Esophagus squamous epithelium (tissue), 5 donors: ENCODE data around the gene PLCB2. TPM values are rescaled to one million over a fixed set of nuclear protein-coding genes. Genes with fewer than 3 reads are reported as not detected.
A peak's percentile ranks its signal among the peaks of the same experiment; 100 is the strongest.

ENCODE experiments used
- DNase-seq: peaks from one replicate; lab custom pipeline; 2025; lab: John Stamatoyannopoulos, UW
- H3K27ac ChIP-seq, 4 donors: fragments of 200-600 bp; sonication (generic); one replicate each; pipeline ENCODE4 v1.5.1; 2016 to 2019; ENCODE audit warnings: mild to moderate bottlenecking in 1 of 4
- H3K27me3 ChIP-seq, 4 donors: fragments of 200-600 bp; sonication (generic); 1 replicate in 3 of 4; 2 replicates in 1 of 4; pipeline versions ENCODE4 v1.5.1 to v1.6.0; 2017 to 2021; ENCODE audit warnings: antibody characterized with exemption in 1 of 4
- H3K36me3 ChIP-seq, 3 donors: fragments of 200-600 bp; sonication (generic); one replicate each; pipeline ENCODE4 v1.5.1; 2016 to 2019
- H3K4me1 ChIP-seq, 3 donors: fragments of 200-600 bp; sonication (generic); one replicate each; pipeline ENCODE4 v1.5.1; 2017 to 2019
- H3K4me3 ChIP-seq, 4 donors: fragments of 200-600 bp; sonication (generic); 1 replicate in 3 of 4; 2 replicates in 1 of 4; pipeline ENCODE4 v1.5.1; 2016 to 2019; ENCODE audit warnings: mild to moderate bottlenecking in 2 of 4, moderate library complexity in 1 of 4
- H3K9me3 ChIP-seq, 3 donors: fragments of 200-600 bp; sonication (generic); one replicate each; pipeline ENCODE4 v1.5.1; 2016 to 2019
- POLR2A ChIP-seq, 4 donors: fragments of 450-650 bp; IDR thresholded peaks; one replicate each; pipeline ENCODE4 v1.6.1; 2017; ENCODE audit warnings: antibody characterized with exemption in 4 of 4, mild to moderate bottlenecking in 4 of 4, moderate library complexity in 3 of 4
- WGBS, 2 donors: methylation state at CpG; one replicate each; pipeline ENCODE4 v1.1.5; 2018; 5-methylcytosine and 5-hydroxymethylcytosine counted together
- intact Hi-C: fragments of 100-400 bp; cut with DNase I; formaldehyde crosslinking; loops from one replicate; pipeline ENCODE4 v1.15.0; 2022
- total RNA-seq, 4 donors: library from RNA; depleted of rRNA; stranded (reverse); fragments of >200 nt; gene quantifications; one replicate each; pipeline ENCODE4 v1.1.0, GENCODE V29; 2016
- TF ChIP-seq, protein P1 (sequence below), 6 experiments: fragments of 450-650 bp in 4 of 6; fragments of 200-600 bp in 2 of 6; sonication (generic) in 2 of 6; IDR thresholded peaks; one replicate each; pipeline ENCODE4 v1.5.1; 2016 to 2019; ENCODE audit warnings: antibody characterized with exemption in 6 of 6, mild to moderate bottlenecking in 4 of 6, moderate library complexity in 4 of 6
- donor health status: DM: yes; HTN: yes; CAD: no.

PLCB2 gene
- total RNA-seq, 4 donors from 2014 or later: 6.1 to 15.9 (median 10.4) TPM

DNA sequence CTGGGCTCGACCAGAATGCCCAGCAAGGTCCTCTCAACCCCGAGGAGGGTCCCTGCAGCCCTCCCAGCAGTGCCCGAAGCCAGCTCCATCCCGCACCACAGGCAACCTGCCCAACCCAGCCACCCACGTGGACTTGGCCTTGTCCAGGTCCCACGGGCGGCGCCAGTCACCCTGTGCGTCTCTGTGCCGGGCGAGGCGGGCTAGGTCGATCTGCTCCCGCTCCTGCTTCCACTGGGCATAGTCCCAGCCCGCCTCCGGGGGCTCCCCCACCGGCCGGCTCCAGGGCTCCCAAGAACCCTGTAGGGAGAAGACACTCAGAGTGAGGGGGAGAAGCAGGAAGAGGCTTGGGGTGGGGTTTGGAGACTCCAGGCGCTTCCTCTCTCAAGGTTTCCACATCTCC, 29.9 kb upstream of the PLCB2 start:
- 14 to 67% methylated on average over 1 to 2 of the region's 19 CpGs for WGBS, 2 donors
- DNase-seq: no peak
- peaks cover 75 to 100% (median 78%) of the 10 kb centered on the region in 3 donors for H3K4me1 ChIP-seq
- H3K36me3 ChIP-seq: peaks cover 0 to 19% (median 0%) of the 10 kb centered on the region in 3 donors
- intact Hi-C loops: no loop called here
- no peaks in the 10 kb centered on the region for H3K27me3 ChIP-seq
- no peaks in the 10 kb centered on the region for H3K9me3 ChIP-seq
- peak overlapping the region in 1 of 4 donors; percentile 61 for H3K4me3 ChIP-seq
- peak overlapping the region; percentile 26 to 95 (median 94) for H3K27ac ChIP-seq
- TF ChIP-seq POLR2A (IDR thresholded peaks at IDR 0.05): no peak
- TF ChIP-seq, protein P1, sequence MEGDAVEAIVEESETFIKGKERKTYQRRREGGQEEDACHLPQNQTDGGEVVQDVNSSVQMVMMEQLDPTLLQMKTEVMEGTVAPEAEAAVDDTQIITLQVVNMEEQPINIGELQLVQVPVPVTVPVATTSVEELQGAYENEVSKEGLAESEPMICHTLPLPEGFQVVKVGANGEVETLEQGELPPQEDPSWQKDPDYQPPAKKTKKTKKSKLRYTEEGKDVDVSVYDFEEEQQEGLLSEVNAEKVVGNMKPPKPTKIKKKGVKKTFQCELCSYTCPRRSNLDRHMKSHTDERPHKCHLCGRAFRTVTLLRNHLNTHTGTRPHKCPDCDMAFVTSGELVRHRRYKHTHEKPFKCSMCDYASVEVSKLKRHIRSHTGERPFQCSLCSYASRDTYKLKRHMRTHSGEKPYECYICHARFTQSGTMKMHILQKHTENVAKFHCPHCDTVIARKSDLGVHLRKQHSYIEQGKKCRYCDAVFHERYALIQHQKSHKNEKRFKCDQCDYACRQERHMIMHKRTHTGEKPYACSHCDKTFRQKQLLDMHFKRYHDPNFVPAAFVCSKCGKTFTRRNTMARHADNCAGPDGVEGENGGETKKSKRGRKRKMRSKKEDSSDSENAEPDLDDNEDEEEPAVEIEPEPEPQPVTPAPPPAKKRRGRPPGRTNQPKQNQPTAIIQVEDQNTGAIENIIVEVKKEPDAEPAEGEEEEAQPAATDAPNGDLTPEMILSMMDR (IDR thresholded peaks at IDR 0.05): no peak

DNA sequence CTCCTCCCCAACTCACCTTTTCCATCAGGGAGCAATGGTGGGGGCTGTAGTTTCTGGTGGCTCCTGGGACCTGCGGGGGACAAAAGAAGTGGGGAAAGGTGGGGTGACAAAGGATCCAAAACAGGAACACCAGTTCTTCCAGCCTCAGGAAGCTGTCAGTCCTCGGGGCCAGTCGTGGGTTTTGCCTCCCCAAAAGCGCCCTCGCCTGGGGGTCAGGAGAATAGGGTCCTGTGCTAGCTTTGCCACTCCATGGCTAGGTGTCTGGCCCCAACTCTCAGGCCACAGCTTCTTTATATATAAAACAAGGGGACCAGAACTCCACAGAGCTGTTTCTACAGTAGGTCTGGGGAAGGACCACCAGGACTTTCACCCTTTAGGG, 29.0 kb upstream of the PLCB2 start:
- no peak for DNase-seq
- Histone ChIP-seq H3K27ac (peak overlapping the region in 3 of 4 donors; percentile 92 to 95 (median 95)), H3K4me3 (no peak overlapping the region), H3K9me3 (no peaks in the 10 kb centered on the region), H3K36me3 (peaks cover 0 to 19% (median 0%) of the 10 kb centered on the region in 3 donors), H3K27me3 (no peaks in the 10 kb centered on the region), H3K4me1 (peaks cover 74 to 94% (median 75%) of the 10 kb centered on the region in 3 donors)
- intact Hi-C loops: no loop called here
- TF ChIP-seq, protein P1 (IDR thresholded peaks at IDR 0.05): no peak
- TF ChIP-seq POLR2A (IDR thresholded peaks at IDR 0.05): no peak
- 65 to 74% methylated on average over 4 to 5 of the region's 5 CpGs for WGBS, 2 donors

DNA sequence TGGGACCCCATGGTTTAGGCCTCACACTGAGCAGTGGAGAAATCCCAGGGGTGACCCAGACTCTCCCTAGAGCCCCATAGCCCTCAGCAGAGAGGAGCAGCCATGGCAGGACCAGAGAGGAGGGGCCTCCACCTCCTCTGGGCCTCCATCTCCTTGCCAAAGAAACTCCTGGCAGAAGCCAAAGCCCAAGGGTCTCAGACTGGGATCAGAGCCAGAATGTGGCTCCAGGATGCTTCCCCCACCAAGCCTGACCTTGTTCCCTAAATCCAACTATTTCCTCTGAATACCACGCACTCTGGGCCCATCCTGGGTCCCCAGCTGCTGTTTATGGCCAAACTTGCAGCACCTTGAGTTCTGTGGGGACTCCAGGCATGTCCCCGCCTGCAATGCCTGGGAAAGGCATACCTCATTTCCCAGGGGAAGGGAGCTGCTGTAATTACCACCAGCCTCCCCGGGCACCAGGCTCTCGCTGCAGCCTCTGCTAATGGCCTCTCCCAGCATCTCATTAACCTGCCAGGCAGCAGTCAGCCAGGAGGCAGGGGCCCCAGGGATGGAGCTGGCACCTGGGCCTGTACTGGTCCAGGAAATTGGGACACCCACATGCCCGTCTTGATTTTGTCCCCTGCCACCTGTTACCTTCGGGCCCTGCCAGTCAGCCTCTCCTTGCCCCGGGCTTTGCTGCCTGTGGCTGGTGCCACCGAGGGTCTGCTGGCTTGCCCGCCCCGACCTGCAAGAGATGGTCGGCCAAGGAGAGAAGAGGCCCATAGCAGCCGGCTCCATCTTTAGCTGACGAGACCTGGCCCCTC, 28.4 kb upstream of the PLCB2 start:
- WGBS, 2 donors: 77 to 81% methylated on average over 4 to 7 of the region's 13 CpGs
- H3K9me3 ChIP-seq: no peaks in the 10 kb centered on the region
- H3K4me3 ChIP-seq: no peak overlapping the region
- peaks cover 0 to 19% (median 0%) of the 10 kb centered on the region in 3 donors for H3K36me3 ChIP-seq
- DNase-seq: no peak
- H3K4me1 ChIP-seq: peaks cover 69 to 90% (median 72%) of the 10 kb centered on the region in 3 donors
- intact Hi-C loops: no loop called here
- peak overlapping the region; percentile 70 to 95 (median 94) for H3K27ac ChIP-seq
- no peak for TF ChIP-seq POLR2A (IDR thresholded peaks at IDR 0.05)
- TF ChIP-seq, protein P1 (IDR thresholded peaks at IDR 0.05): no peak
- H3K27me3 ChIP-seq: no peaks in the 10 kb centered on the region

DNA sequence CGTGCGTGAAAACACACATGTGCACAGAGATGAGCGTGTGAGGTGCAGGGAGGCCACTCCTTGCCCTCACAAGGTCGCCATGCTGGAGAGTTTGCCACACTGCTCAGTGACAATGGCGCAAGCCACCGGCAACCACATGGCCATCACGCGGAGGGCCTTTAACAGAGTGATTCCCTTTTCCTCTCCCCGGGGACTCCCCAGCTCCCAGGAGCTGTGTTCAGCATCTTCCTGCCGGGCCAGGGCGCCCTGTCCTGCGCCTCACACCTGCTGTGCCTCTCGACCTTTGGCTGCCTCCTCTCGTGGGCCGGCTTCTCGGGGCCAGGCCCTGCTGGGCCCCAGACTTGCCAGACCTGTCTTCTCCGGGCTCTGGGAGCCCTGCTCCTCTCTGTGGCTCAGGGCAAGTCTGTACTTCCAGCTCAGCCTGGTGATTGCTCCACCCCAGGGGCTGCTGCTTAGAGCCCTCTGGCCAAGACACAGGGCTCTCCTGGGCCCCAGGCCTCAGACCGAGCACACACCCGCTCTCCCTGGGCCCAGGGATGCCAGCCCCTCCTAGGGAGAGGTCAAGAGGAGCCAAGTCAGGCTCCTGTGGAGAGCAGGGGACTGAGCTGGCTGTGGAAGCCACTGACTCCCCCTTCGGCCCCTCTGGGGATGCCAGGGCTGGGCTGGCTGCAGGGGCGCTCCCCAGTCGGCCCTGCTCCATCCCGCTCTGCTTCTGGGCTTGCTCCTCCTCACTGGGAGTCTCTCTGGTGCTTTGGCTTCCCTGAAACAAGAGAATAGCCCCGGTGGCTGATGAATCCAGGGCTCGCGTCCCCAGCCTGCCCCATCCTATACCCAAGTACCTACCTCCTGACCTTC, 27.4 kb upstream of the PLCB2 start:
- H3K4me3 ChIP-seq: no peak overlapping the region
- no peak for DNase-seq
- peak overlapping the region; percentile 70 to 95 (median 94) for H3K27ac ChIP-seq
- no peaks in the 10 kb centered on the region for H3K27me3 ChIP-seq
- 48 to 60% methylated on average over 1 to 13 of the region's 26 CpGs for WGBS, 2 donors
- intact Hi-C loops: no loop called here
- no peaks in the 10 kb centered on the region for H3K9me3 ChIP-seq
- peaks cover 0 to 19% (median 0%) of the 10 kb centered on the region in 3 donors for H3K36me3 ChIP-seq
- TF ChIP-seq, protein P1 (IDR thresholded peaks at IDR 0.05): no peak
- no peak for TF ChIP-seq POLR2A (IDR thresholded peaks at IDR 0.05)
- peaks cover 59 to 90% (median 63%) of the 10 kb centered on the region in 3 donors for H3K4me1 ChIP-seq
